Measurements from ENCODE around the gene ARL4D. TPM values are rescaled to one million over a fixed set of nuclear protein-coding genes. Genes with fewer than 3 reads are reported as not detected.

The ARL4D gene
- total RNA-seq, 1 experiment from 2014 or later: 8.8 TPM

DNA sequence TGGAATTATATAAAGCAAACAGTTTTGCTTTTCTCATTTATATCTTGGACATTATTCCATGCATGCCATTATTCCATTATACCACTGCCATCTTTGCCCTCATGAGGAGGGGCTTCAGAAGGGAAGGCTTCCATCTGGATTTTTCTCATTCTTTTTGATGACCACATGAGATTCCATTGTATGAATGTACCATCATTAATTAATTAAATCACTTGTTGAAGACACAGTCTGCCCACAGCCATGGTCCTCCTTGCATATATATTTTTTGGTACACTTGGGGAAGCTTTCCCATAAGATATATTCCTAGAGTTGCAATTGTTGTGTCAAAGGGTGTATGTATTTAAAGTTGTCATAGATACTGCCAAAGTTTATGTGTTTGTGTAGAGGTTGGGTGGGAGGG, 7.1 kb downstream of the ARL4D start:
- CTCF ChIA-PET: no interaction called here
- Histone ChIP-seq H3K4me1 (replicated peaks; ENCODE audit: insufficient read depth) (peaks cover 45% of the 10 kb centered on the region), H3K4me2 (no peak overlapping the region), H2AFZ (no peak overlapping the region), H3K27me3 (ENCODE audit: insufficient read depth, low read depth) (no peaks in the 10 kb centered on the region), H3K27ac (no peak overlapping the region), H4K20me1 (ENCODE audit: insufficient read depth) (no peaks in the 10 kb centered on the region), H3K9me3 (ENCODE audit: insufficient read depth, low read depth) (no peaks in the 10 kb centered on the region), H3K4me3 (no peak overlapping the region), H3K36me3 (ENCODE audit: low read depth) (no peaks in the 10 kb centered on the region), H3K9me2 (ENCODE audit: insufficient read depth) (no peaks in the 10 kb centered on the region), H3F3A (ENCODE audit: insufficient read depth, low read depth) (peaks cover 8% of the 10 kb centered on the region; the same call in 1 of the 2 replicates), H3K79me2 (ENCODE audit: low read depth) (no peaks in the 10 kb centered on the region)
- POLR2A ChIA-PET (ENCODE audit: unreplicated experiment): no interaction called here
- intact Hi-C loops (cut with micrococcal nuclease; ENCODE audit: unreplicated experiment): no loop called here
- no peak for TF ChIP-seq EZH2 (IDR thresholded peaks at IDR 0.05; ENCODE audit: low read depth)
- TF ChIP-seq, protein P1, sequence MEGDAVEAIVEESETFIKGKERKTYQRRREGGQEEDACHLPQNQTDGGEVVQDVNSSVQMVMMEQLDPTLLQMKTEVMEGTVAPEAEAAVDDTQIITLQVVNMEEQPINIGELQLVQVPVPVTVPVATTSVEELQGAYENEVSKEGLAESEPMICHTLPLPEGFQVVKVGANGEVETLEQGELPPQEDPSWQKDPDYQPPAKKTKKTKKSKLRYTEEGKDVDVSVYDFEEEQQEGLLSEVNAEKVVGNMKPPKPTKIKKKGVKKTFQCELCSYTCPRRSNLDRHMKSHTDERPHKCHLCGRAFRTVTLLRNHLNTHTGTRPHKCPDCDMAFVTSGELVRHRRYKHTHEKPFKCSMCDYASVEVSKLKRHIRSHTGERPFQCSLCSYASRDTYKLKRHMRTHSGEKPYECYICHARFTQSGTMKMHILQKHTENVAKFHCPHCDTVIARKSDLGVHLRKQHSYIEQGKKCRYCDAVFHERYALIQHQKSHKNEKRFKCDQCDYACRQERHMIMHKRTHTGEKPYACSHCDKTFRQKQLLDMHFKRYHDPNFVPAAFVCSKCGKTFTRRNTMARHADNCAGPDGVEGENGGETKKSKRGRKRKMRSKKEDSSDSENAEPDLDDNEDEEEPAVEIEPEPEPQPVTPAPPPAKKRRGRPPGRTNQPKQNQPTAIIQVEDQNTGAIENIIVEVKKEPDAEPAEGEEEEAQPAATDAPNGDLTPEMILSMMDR (conservative IDR thresholded peaks at IDR 0.05): no peak
- DNase-seq: no peak
- no TSS peak for BruUV-seq (replicated peaks)

DNA sequence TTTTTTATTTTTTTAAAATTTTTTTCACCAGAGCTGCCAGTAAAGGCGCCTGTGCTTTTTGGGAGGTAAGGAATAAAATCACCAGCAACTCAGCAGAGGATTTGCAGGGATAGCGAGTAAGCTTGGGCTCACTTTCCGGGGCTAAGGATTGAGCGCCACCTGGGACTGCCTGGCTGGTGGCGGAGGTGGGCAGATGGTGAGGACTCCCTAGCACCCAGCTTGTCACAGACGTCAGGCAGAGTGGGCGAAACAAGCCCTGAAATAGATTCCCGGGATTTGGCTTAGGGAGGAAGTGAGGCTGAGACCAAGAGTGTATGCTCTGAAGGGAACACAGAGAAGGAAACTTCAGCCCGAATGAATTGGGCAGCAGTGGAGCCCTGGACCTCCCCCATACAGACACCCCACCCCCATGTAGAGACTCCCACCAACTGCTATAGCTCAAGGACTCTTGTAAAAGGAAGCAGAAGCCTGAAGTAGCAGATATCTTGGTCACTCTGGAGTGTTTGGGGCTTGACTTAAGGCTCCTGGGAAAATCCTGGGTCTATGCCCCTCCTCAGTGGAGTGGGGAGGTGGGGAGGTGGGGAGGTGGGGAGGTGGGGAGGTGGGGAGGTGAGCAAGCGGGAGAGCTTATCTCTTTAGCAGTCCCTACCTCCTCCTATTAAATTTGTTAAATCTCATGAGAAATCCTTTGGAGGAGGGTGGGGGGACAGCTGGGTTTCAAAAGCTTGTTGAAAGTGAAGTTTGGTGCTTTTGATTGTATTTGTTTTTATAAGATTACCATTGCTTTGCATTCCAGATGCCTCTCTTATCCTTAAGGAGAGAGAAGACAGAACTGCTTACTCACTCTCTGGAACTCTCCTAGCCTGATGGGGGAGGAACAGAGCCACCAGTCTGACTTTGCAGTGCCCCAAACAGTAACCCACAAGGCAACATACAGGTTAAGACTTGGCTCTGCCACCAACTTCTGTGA, 8.2 kb downstream of the ARL4D start:
- BruUV-seq (replicated peaks): no TSS peak
- H2AFZ ChIP-seq: no peak overlapping the region
- no peaks in the 10 kb centered on the region for H3K9me3 ChIP-seq (ENCODE audit: insufficient read depth, low read depth)
- no peaks in the 10 kb centered on the region for H3K79me2 ChIP-seq (ENCODE audit: low read depth)
- ChIA-PET CTCF (interaction anchor here (0.6 to 0.7 kb wide), 3 partner anchors 16 to 253 kb away, joined by 3 to 9 read pairs (median 9); no protein-coding TSS in a partner anchor), POLR2A (ENCODE audit: unreplicated experiment) (interaction anchor here (0.6 kb wide), 2 partner anchors 77 to 184 kb away, joined by 4 to 6 read pairs; partner anchors contain the start of gene DHX8)
- peak overlapping the region; percentile 21; the same call in 1 of the 2 replicates for H3K4me2 ChIP-seq
- H3K36me3 ChIP-seq (ENCODE audit: low read depth): no peaks in the 10 kb centered on the region
- peaks cover 47% of the 10 kb centered on the region for H3K4me1 ChIP-seq (replicated peaks; ENCODE audit: insufficient read depth)
- H3F3A ChIP-seq (ENCODE audit: insufficient read depth, low read depth): peaks cover 8% of the 10 kb centered on the region; the same call in 1 of the 2 replicates
- no peaks in the 10 kb centered on the region for H3K9me2 ChIP-seq (ENCODE audit: insufficient read depth)
- intact Hi-C loops (cut with micrococcal nuclease; ENCODE audit: unreplicated experiment): no loop called here
- no peak for DNase-seq
- TF ChIP-seq, protein P1 (conservative IDR thresholded peaks at IDR 0.05): no peak
- TF ChIP-seq EZH2 (IDR thresholded peaks at IDR 0.05; ENCODE audit: low read depth): no peak
- no peak overlapping the region for H3K27ac ChIP-seq
- H3K27me3 ChIP-seq (ENCODE audit: insufficient read depth, low read depth): no peaks in the 10 kb centered on the region
- H3K4me3 ChIP-seq: no peak overlapping the region
- no peaks in the 10 kb centered on the region for H4K20me1 ChIP-seq (ENCODE audit: insufficient read depth)

DNA sequence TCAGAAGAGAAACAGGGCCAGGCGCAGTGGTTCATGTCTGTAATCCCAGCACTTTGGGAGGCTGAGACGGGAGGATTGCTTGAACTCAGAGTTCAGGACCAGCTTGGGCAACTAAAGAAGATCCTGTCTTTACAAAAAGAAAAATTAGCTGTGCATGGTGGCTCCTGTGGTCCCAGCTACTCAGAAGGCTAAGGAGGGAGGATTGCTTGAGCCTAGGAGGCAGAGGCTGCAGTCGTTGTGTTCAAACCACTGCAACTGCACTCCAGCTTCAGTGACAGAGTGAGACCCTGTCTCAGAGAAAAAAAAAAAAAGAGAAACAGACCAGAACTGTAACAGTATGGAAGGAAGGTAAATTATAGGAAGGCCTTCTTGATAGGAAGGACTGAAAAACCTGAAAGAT, 10.3 kb downstream of the ARL4D start:
- Histone ChIP-seq H3K36me3 (ENCODE audit: low read depth) (no peaks in the 10 kb centered on the region), H3K27ac (peak overlapping the region; percentile 87), H3K27me3 (ENCODE audit: insufficient read depth, low read depth) (no peaks in the 10 kb centered on the region), H3K4me3 (no peak overlapping the region), H3F3A (ENCODE audit: insufficient read depth, low read depth) (peaks cover 8% of the 10 kb centered on the region; the same call in 1 of the 2 replicates), H3K4me2 (peak overlapping the region; percentile 37), H3K9me2 (ENCODE audit: insufficient read depth) (no peaks in the 10 kb centered on the region), H2AFZ (no peak overlapping the region), H3K79me2 (ENCODE audit: low read depth) (no peaks in the 10 kb centered on the region), H3K9me3 (ENCODE audit: insufficient read depth, low read depth) (no peaks in the 10 kb centered on the region), H4K20me1 (ENCODE audit: insufficient read depth) (no peaks in the 10 kb centered on the region), H3K4me1 (replicated peaks; ENCODE audit: insufficient read depth) (peaks cover 47% of the 10 kb centered on the region)
- DNase-seq: no peak
- no TSS peak for BruUV-seq (replicated peaks)
- TF ChIP-seq, protein P1 (conservative IDR thresholded peaks at IDR 0.05): no peak
- TF ChIP-seq EZH2 (IDR thresholded peaks at IDR 0.05; ENCODE audit: low read depth): no peak
- POLR2A ChIA-PET (ENCODE audit: unreplicated experiment): interaction anchor here (0.7 kb wide), 2 partner anchors 15 to 1965 kb away, joined by 3 to 4 read pairs; no protein-coding TSS in a partner anchor
- intact Hi-C loops (cut with micrococcal nuclease; ENCODE audit: unreplicated experiment): no loop called here
- CTCF ChIA-PET: no interaction called here
